Activated naive CD4-positive, alpha-beta T cell treated with anti-CD3 and anti-CD28 coated beads, Interleukin-2, amount 50 U/mL, for 72 hours (primary cell): ENCODE data around the gene AUNIP. TPM values are rescaled to one million over a fixed set of nuclear protein-coding genes. Genes with fewer than 3 reads are reported as not detected.

Source experiments
- ATAC-seq, 2 donors: fragments of 150-1000 bp; cut with Tn5 transposase; 2 replicates each; pipeline ENCODE4 v1.10.0; 2021; ENCODE audit warnings: mild to moderate bottlenecking in 2 of 2, moderate library complexity in 2 of 2
- DNase-seq, 2 donors: peaks; one replicate each; pipeline ENCODE4 v3.0.0; 2021 to 2022; ENCODE audit warnings: low spot score in 2 of 2
- H3K27ac Mint-ChIP-seq, 2 donors: one replicate each; pipeline ENCODE4 v1.8.0; 2022; ENCODE audit warnings: mild to moderate bottlenecking in 2 of 2, mixed read lengths in 2 of 2
- H3K36me3 Mint-ChIP-seq, 2 donors: one replicate each; pipeline ENCODE4 v1.8.0; 2022; ENCODE audit warnings: mixed read lengths in 2 of 2
- H3K9me3 Mint-ChIP-seq, 2 donors: one replicate each; pipeline ENCODE4 v1.8.0; 2022; ENCODE audit warnings: mixed read lengths in 2 of 2
- total RNA-seq, 2 donors: library from RNA; stranded (reverse); gene quantifications; one replicate each; pipeline ENCODE4 v1.2.3, GENCODE V29; 2022

AUNIP gene
- total RNA-seq: 10 to 100 TPM in 1 of 2 donors, 1 to 10 TPM in 1; 8.6 to 10.6 TPM

DNA sequence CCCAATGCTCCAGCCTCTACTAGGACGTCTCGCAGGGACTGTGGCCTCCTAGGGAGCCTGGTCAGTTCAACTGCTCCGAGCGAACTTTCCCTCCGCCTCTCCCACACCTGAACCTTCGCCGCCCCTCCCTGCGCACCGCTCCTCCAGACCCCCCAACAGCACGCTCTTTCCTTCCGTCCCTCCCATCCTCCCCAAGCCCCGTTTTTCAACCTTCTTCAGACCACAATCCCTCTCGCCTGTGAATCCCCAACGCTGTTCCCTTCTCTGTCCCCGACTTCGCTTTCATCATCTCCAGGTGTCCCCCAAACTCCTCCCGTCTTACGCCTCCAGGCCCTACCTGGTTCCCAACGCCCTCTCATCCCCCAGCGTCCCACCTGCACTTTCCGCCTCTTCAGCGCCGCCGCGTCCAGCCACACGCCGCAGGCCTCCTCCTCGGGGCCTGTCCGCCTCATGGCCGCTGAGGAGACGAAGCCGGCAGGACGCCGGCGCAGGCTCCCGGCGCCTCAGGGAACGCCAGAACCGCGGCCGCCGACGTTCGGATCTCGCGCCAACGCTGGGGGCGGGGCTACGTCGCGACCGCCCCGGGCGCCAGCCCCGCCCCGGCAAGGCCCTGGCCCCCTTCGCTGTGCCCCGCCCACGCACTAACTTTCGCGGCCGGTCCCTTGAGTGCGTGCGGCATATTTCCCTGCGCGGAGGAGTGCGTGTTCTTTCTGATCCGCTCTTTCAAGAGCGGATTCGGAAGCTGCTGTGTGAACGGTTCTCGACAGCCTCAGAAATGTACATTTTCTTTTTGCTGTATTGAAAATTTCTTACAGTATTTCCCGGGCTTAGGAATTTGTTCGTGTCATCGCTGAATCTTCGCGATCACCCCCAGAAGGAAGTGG, at the start of gene AUNIP:
Gene AUNIP, minus strand, starts transcription at position 552 of the 884 bp plus-strand sequence. Its CDS starts 100 bp downstream, at position 452.
- H3K27ac Mint-ChIP-seq: peak within 1 kb of the TSS; percentile 89 to 95
- DNase-seq (peak; percentile 91 to 97), ATAC-seq (peak; percentile 93 to 96)
- peaks cover 14 to 15% of the 10 kb centered on the region in 2 donors for H3K36me3 Mint-ChIP-seq
- no peaks in the 10 kb centered on the region for H3K9me3 Mint-ChIP-seq

GRCh38 chr1:25909040-25909439, 49.8 kb upstream of the AUNIP start:
- DNase-seq (no peak), ATAC-seq (no peak)
- Mint-ChIP-seq H3K36me3 (peaks cover 13% of the 10 kb centered on the region in 2 donors), H3K9me3 (no peaks in the 10 kb centered on the region), H3K27ac (no peak overlapping the region)

GRCh38 chr1:25908161-25908560, 48.9 kb upstream of the AUNIP start:
- DNase-seq: no peak
- H3K27ac Mint-ChIP-seq: no peak overlapping the region
- no peaks in the 10 kb centered on the region for H3K9me3 Mint-ChIP-seq
- H3K36me3 Mint-ChIP-seq: peaks cover 14 to 22% of the 10 kb centered on the region in 2 donors
- no peak for ATAC-seq

GRCh38 chr1:25907601-25908000, 48.3 kb upstream of the AUNIP start:
- H3K9me3 Mint-ChIP-seq: no peaks in the 10 kb centered on the region
- no peak for ATAC-seq
- peaks cover 16 to 27% of the 10 kb centered on the region in 2 donors for H3K36me3 Mint-ChIP-seq
- no peak overlapping the region for H3K27ac Mint-ChIP-seq
- no peak for DNase-seq

- H3K36me3 Mint-ChIP-seq: peaks cover 19 to 30% of the 10 kb centered on the region in 2 donors
- H3K27ac Mint-ChIP-seq: peak overlapping the region in 1 of 2 donors; percentile 81
- no peak for DNase-seq
- peak; percentile 1 to 9 for ATAC-seq
- no peaks in the 10 kb centered on the region for H3K9me3 Mint-ChIP-seq
These were observed 47.5 kb upstream of the AUNIP start for GRCh38 chr1:25906644-25907300.

DNA sequence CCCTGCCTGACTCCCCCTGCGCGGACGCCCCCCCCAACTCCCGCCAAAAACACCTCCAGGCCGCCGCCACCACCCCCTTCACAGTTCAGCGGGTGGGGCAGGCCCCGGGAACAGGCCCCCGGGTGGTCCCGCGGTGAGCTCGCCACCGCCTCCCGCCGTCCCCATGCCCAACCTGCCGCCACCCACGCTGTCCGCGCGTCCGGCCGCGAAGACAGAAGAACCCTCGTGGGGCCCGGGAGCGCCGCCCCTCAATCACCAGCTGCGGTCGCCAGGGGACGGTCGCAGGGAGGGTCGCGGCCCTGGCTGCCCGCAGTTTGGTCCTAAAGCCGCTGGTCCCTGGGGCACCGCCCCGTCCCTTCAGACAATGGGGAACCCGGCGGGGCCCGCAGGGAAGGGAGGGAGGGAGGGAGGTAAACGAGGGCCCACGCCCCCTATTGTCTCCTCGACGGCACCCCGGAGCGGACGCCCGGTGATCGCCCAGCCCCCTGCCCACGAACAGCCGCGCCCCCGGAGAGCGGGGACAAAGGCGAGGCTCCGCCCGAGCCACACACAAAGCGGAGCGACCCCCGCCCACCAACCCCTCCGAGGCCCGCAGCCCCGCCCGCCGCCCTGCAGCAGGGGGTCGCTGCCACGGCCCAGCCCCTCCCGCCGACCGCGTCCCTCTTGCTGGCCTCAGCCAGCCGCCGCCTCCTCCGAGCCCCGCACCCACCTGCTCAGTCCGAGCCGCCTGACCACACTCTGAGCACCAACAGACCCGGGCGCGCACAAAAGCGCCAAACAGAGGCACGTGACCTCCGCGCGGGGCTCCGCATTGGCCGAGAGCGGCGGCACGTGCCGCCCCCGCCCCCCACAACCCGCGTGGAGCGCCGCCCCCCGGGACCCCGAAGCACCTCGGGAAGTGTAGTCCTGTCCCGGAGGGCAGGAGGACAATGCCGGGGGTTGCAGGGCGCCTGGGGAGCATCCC, 46.7 kb upstream of the AUNIP start, which contains the start of gene STMN1:
Gene STMN1, minus strand, starts transcription at position 740 of the 964 bp plus-strand sequence. CDS start 1,743 bp downstream, outside the sequence.
- peak within 1 kb of the TSS; percentile 81 to 95 for H3K27ac Mint-ChIP-seq
- H3K36me3 Mint-ChIP-seq: peaks cover 26 to 37% of the 10 kb centered on the region in 2 donors
- peak; percentile 84 to 89 for DNase-seq
- ATAC-seq: peak; percentile 79
- H3K9me3 Mint-ChIP-seq: no peaks in the 10 kb centered on the region

- Mint-ChIP-seq H3K27ac (peak overlapping the region; percentile 81 to 94), H3K9me3 (no peaks in the 10 kb centered on the region), H3K36me3 (peaks cover 30 to 45% of the 10 kb centered on the region in 2 donors)
- peak; percentile 90 to 93 for DNase-seq
- peak; percentile 82 to 88 for ATAC-seq
These were observed 45.9 kb upstream of the AUNIP start for GRCh38 chr1:25904943-25905679.

DNA sequence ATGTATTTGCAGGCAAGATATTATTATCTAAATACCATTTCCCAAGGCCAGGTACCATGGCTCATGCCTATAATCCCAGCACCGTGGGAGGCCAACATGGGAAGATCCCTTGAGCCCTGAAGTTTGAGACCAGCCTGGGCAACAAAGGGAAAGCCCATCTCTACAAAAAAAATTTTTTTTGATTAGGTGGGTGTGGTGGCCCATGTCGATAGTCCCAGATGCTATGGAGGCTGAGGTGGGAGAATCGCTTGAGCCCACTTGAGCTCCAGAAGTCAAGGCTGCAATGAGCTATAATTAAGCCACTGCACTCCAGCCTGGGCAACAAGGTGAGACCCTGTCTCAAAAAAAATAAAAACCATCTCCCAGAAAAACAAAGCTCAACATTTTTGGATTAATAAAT, 44.7 kb upstream of the AUNIP start:
- no peak for DNase-seq
- Mint-ChIP-seq H3K27ac (no peak overlapping the region), H3K36me3 (peaks cover 33 to 46% of the 10 kb centered on the region in 2 donors), H3K9me3 (no peaks in the 10 kb centered on the region)
- no peak for ATAC-seq

DNA sequence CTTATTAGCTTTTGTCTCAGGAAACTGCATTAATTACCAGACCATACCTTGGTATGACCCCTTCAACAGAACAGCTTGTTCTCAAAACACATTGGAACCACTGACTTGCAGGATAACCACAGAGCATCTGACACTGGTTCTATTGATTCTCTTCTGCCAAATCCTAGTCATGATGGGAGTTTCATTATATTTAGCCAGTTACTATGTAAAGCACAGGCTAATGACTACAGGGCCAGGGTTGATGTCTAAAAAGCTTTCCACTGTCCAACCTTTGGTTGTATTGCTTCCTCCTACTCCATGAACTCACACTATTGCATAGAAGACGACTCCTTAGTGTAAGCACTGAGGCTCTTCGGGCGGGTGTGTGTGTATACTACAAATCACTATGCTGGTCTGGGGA, 43.2 kb upstream of the AUNIP start:
- H3K27ac Mint-ChIP-seq: no peak overlapping the region
- H3K9me3 Mint-ChIP-seq: no peaks in the 10 kb centered on the region
- DNase-seq (no peak), ATAC-seq (no peak)
- peaks cover 33 to 46% of the 10 kb centered on the region in 2 donors for H3K36me3 Mint-ChIP-seq

- DNase-seq (no peak), ATAC-seq (no peak)
- Mint-ChIP-seq H3K27ac (no peak overlapping the region), H3K36me3 (peaks cover 31 to 45% of the 10 kb centered on the region in 2 donors), H3K9me3 (no peaks in the 10 kb centered on the region)
These were observed 41.0 kb upstream of the AUNIP start for GRCh38 chr1:25900219-25900618.

DNA sequence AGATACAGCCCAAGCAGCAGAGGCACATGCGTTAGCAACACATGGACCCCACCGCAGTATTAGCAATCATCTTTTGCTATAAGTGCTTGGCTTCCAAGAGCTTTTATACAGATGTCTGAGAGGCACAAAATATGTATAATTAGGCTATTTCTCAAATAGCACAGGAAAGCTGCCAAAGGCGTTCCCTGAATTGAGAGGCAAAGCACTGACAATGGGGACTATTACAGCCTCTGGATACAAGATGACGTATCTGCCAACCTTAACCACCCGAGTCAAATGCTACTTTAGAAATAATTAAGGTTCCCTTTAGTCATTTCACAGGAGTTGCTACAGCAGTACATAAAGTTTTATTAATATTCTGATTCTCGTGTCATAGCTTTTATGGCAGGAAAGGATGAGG, 40.5 kb upstream of the AUNIP start:
- no peak for ATAC-seq
- H3K9me3 Mint-ChIP-seq: no peaks in the 10 kb centered on the region
- H3K27ac Mint-ChIP-seq: no peak overlapping the region
- DNase-seq: no peak
- peaks cover 27 to 41% of the 10 kb centered on the region in 2 donors for H3K36me3 Mint-ChIP-seq

GRCh38 chr1:25898223-25899015, 39.2 kb upstream of the AUNIP start:
- no peaks in the 10 kb centered on the region for H3K9me3 Mint-ChIP-seq
- peak overlapping the region in 1 of 2 donors; percentile 33 for H3K27ac Mint-ChIP-seq
- DNase-seq (no peak), ATAC-seq (no peak)
- H3K36me3 Mint-ChIP-seq: peaks cover 19 to 27% of the 10 kb centered on the region in 2 donors

DNA sequence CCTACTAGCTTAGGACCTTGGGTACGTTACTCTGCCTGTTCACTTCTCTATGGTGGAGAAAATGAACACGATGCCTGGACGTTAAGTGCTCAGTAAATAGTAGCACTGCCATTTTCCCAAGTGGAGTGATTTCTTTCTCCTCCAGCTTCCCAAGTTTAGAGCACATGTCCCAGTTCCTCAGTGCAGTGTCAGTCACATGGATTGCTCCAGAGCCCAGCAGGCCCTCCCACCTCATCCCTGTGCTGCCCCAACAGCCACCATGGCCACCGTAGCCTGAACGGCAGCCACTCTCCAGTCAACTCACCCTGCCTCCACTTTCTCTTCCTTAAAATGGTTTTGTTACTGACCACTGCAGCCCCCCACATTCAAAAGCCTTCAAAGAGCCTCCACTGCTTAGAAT, 38.5 kb upstream of the AUNIP start:
- H3K9me3 Mint-ChIP-seq: no peaks in the 10 kb centered on the region
- H3K27ac Mint-ChIP-seq: no peak overlapping the region
- peaks cover 19 to 20% of the 10 kb centered on the region in 2 donors for H3K36me3 Mint-ChIP-seq
- no peak for ATAC-seq
- DNase-seq: no peak

DNA sequence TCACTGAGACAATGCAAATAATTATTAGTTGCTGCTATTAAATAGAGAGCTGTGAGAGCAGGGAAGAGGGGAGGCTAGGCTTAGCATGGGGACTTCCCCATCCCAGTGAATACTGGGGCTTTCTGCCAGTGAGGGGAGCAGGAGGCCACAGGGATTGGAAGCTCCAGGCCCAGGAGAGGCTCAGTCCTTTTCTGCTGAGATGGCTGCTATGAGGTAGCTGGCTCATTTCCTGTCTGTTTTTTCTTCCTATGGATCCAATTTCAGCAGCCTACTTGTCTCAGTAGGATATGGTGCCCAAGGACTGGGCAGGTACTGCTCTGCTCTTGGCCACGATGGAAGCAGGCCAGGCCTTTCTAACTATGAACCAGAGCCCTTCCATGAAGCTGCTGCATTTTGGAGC, 37.0 kb upstream of the AUNIP start:
- Mint-ChIP-seq H3K36me3 (peaks cover 10 to 12% of the 10 kb centered on the region in 2 donors), H3K27ac (no peak overlapping the region), H3K9me3 (no peaks in the 10 kb centered on the region)
- ATAC-seq (peak in 1 of 2 donors; percentile 8), DNase-seq (no peak)
